PC-9 (cell line): Measurements from ENCODE around the gene ADGRV1. TPM values are rescaled to one million over a fixed set of nuclear protein-coding genes. Genes with fewer than 3 reads are reported as not detected.

ENCODE experiments used
- BruUV-seq: library from RNA; stranded (reverse); fragments of 400-500 nt; replicated peaks from 2 replicates; lab custom pipeline; 2021; lab: Mats Ljungman, UMichigan
- CTCF ChIA-PET: fragments of 300-600 bp; sonication (Branson Sonifier 250); formaldehyde crosslinking; loops from one replicate; lab custom pipeline; 2022; ENCODE audit warnings: antibody characterized with exemption; lab: Charles Lee
- POLR2A ChIA-PET: fragments of 300-600 bp; sonication (Branson Sonifier 250); formaldehyde crosslinking; loops from one replicate; lab custom pipeline; 2022; ENCODE audit warnings: antibody characterized with exemption; ENCODE audit not compliant: unreplicated experiment; lab: Charles Lee
- DNase-seq, 2 experiments: peaks; one replicate each; pipeline versions ENCODE4 v3.0.0 to v3.0.0-alpha.2; 2015 to 2022; ENCODE audit warnings: mixed read lengths in 1 of 2
- H2AFZ ChIP-seq: fragments of 200-600 bp; sonication (generic); 2 replicates; pipeline ENCODE4 v1.8.1; 2017; ENCODE audit warnings: antibody characterized with exemption
- H3F3A ChIP-seq: fragments of 200-600 bp; sonication (generic); 2 replicates; pipeline ENCODE4 v1.8.1; 2017; ENCODE audit warnings: antibody characterized with exemption, mild to moderate bottlenecking, low read depth; ENCODE audit not compliant: insufficient read depth
- H3K27ac ChIP-seq: fragments of 200-600 bp; sonication (generic); 2 replicates; pipeline ENCODE4 v1.6.1; 2016; ENCODE audit warnings: mixed run types
- H3K27me3 ChIP-seq: fragments of 200-600 bp; sonication (generic); 2 replicates; pipeline ENCODE4 v1.6.1; 2016; ENCODE audit warnings: low read depth, mixed run types; ENCODE audit not compliant: insufficient read depth
- H3K36me3 ChIP-seq: fragments of 200-600 bp; sonication (generic); 2 replicates; pipeline ENCODE4 v1.6.1; 2016; ENCODE audit warnings: low read depth, mixed run types
- H3K4me1 ChIP-seq: fragments of 200-600 bp; sonication (generic); replicated peaks from 2 replicates; pipeline ENCODE4 v1.6.1; 2016; ENCODE audit warnings: mixed run types; ENCODE audit not compliant: insufficient read depth
- H3K4me2 ChIP-seq: fragments of 200-600 bp; sonication (generic); 2 replicates; pipeline ENCODE4 v1.6.1; 2017; ENCODE audit warnings: mixed run types
- H3K4me3 ChIP-seq: fragments of 200-600 bp; sonication (generic); 2 replicates; pipeline ENCODE4 v1.6.1; 2016; ENCODE audit warnings: mixed run types
- H3K79me2 ChIP-seq: fragments of 200-600 bp; sonication (generic); 2 replicates; pipeline ENCODE4 v1.6.1; 2017; ENCODE audit warnings: low read depth, mixed run types
- H3K9me2 ChIP-seq: fragments of 200-600 bp; sonication (generic); 2 replicates; pipeline ENCODE4 v1.8.1; 2017; ENCODE audit warnings: mild to moderate bottlenecking; ENCODE audit not compliant: insufficient read depth
- H3K9me3 ChIP-seq: fragments of 200-600 bp; sonication (generic); 2 replicates; pipeline ENCODE4 v1.8.1; 2016; ENCODE audit warnings: low read depth; ENCODE audit not compliant: insufficient read depth
- H4K20me1 ChIP-seq: fragments of 200-600 bp; sonication (generic); 2 replicates; pipeline ENCODE4 v1.8.1; 2017; ENCODE audit not compliant: insufficient read depth
- EZH2 ChIP-seq: fragments of 200-600 bp; sonication (generic); IDR thresholded peaks from 2 replicates; pipeline ENCODE4 v1.8.0; 2017; ENCODE audit warnings: antibody characterized with exemption, low read depth
- intact Hi-C: fragments of 100-400 bp; cut with micrococcal nuclease; formaldehyde crosslinking; loops from one replicate; pipeline ENCODE4 v1.10.0; 2022; ENCODE audit not compliant: unreplicated experiment
- total RNA-seq: library from RNA; stranded (reverse); gene quantifications from 2 replicates; pipeline ENCODE4 v1.2.3, GENCODE V29; 2021
- TF ChIP-seq, protein P1 (sequence below): fragments of 200-600 bp; sonication (generic); conservative IDR thresholded peaks from 2 replicates; pipeline ENCODE4 v1.6.1; 2017; ENCODE audit warnings: mixed run types, antibody characterized with exemption, mild to moderate bottlenecking, moderate library complexity

ADGRV1 gene
- total RNA-seq, 1 experiment from 2014 or later: 1.0 TPM

DNA sequence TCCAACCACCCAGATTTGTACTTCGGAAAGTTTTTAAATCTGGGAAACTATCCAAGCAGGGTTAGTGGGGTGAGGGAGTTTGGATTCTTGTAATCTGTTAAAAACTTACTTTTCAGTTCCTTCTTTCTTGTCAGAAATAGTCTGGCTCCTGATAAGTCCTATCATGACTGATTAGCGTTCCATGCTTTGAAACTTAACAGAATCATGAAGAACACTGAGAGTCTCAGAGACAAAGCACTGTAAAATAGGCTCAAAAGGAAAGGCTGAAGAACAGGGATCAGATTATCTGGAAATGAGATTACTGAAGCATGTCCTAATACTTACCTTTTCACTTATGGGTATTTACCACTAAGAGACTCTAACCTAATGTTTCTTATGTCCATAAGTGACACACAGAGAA, 582.1 kb downstream of the ADGRV1 start:
- Histone ChIP-seq H2AFZ (no peak overlapping the region), H3K4me2 (no peak overlapping the region), H3K79me2 (no peaks in the 10 kb centered on the region), H3K27ac (no peak overlapping the region), H3K9me2 (no peaks in the 10 kb centered on the region), H3K4me1 (peaks cover 24% of the 10 kb centered on the region), H3F3A (peaks cover 12% of the 10 kb centered on the region), H3K4me3 (no peak overlapping the region), H3K36me3 (no peaks in the 10 kb centered on the region), H4K20me1 (no peaks in the 10 kb centered on the region), H3K9me3 (0 out of 2 replicates have a peak, but pooled peaks cover 3% of the 10 kb centered on the region), H3K27me3 (no peaks in the 10 kb centered on the region)
- DNase-seq: no peak
- CTCF ChIA-PET: interaction anchor here (0.6 kb wide), 1 partner anchor 80 kb away, joined by 4 read pairs; no protein-coding TSS in a partner anchor
- intact Hi-C loops: no loop called here
- TF ChIP-seq, protein P1, sequence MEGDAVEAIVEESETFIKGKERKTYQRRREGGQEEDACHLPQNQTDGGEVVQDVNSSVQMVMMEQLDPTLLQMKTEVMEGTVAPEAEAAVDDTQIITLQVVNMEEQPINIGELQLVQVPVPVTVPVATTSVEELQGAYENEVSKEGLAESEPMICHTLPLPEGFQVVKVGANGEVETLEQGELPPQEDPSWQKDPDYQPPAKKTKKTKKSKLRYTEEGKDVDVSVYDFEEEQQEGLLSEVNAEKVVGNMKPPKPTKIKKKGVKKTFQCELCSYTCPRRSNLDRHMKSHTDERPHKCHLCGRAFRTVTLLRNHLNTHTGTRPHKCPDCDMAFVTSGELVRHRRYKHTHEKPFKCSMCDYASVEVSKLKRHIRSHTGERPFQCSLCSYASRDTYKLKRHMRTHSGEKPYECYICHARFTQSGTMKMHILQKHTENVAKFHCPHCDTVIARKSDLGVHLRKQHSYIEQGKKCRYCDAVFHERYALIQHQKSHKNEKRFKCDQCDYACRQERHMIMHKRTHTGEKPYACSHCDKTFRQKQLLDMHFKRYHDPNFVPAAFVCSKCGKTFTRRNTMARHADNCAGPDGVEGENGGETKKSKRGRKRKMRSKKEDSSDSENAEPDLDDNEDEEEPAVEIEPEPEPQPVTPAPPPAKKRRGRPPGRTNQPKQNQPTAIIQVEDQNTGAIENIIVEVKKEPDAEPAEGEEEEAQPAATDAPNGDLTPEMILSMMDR: no peak
- no peak for TF ChIP-seq EZH2
- POLR2A ChIA-PET: no interaction called here
- BruUV-seq: no TSS peak

DNA sequence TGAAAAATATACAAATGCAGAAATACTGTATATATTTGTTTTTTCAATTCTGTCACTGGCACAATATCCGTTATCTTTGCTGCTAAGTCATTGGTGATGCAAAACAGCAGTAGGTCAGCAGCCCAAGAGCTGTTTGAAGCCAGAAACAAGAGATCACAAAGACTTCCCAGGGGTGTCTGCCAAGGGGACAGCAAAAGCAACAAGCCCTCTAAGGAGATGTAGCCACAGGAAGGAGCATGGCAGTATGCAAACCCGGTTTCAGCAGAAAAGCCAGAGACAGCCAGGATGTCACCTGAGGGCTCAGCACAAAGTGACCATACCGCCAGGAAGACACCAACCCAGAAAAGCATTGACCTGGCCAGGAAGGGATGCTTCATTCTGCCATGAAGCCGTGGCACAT, 583.0 kb downstream of the ADGRV1 start:
- DNase-seq: no peak
- H3K4me3 ChIP-seq: no peak overlapping the region
- peaks cover 2% of the 10 kb centered on the region for H3F3A ChIP-seq
- H3K79me2 ChIP-seq: no peaks in the 10 kb centered on the region
- no peaks in the 10 kb centered on the region for H3K36me3 ChIP-seq
- ChIA-PET POLR2A (no interaction called here), CTCF (no interaction called here)
- no TSS peak for BruUV-seq
- H3K27ac ChIP-seq: no peak overlapping the region
- H3K9me2 ChIP-seq: no peaks in the 10 kb centered on the region
- H2AFZ ChIP-seq: no peak overlapping the region
- H3K4me2 ChIP-seq: no peak overlapping the region
- intact Hi-C loops: no loop called here
- H4K20me1 ChIP-seq: no peaks in the 10 kb centered on the region
- H3K27me3 ChIP-seq: no peaks in the 10 kb centered on the region
- TF ChIP-seq, protein P1: no peak
- no peak for TF ChIP-seq EZH2
- H3K9me3 ChIP-seq: 0 out of 2 replicates have a peak, but pooled peaks cover 3% of the 10 kb centered on the region
- peaks cover 15% of the 10 kb centered on the region for H3K4me1 ChIP-seq

DNA sequence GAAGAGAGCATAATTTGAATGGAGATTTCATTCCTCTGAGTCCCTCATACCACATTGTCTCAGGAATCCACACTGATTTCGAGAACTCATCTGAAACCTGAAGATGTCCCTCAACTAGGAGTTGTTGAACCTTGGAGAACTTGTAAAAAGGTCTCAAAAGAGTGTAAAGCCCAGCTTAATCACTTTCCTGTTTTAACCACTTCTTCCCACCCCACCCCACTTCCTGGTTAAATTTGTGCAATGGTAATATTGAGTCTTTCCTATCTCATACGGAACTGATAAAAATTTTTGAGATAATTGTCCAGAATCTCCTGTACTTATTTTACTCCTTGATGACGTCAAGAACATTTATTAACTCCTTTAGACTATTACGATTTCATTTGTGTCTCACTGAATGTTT, 583.8 kb downstream of the ADGRV1 start:
- no peak for DNase-seq
- no peaks in the 10 kb centered on the region for H3K27me3 ChIP-seq
- no peaks in the 10 kb centered on the region for H3K79me2 ChIP-seq
- H3K4me2 ChIP-seq: no peak overlapping the region
- 0 out of 2 replicates have a peak, but pooled peaks cover 3% of the 10 kb centered on the region for H3K9me3 ChIP-seq
- no peaks in the 10 kb centered on the region for H3F3A ChIP-seq
- no peak overlapping the region for H2AFZ ChIP-seq
- intact Hi-C loops: no loop called here
- POLR2A ChIA-PET: no interaction called here
- BruUV-seq: no TSS peak
- TF ChIP-seq, protein P1: no peak
- no peak for TF ChIP-seq EZH2
- H3K4me3 ChIP-seq: no peak overlapping the region
- peaks cover 9% of the 10 kb centered on the region; the same call in 1 of the 2 replicates for H3K4me1 ChIP-seq
- H3K27ac ChIP-seq: no peak overlapping the region
- CTCF ChIA-PET: no interaction called here
- H4K20me1 ChIP-seq: no peaks in the 10 kb centered on the region
- H3K36me3 ChIP-seq: no peaks in the 10 kb centered on the region
- H3K9me2 ChIP-seq: no peaks in the 10 kb centered on the region
